Activated CD4-positive, alpha-beta memory T cell treated with anti-CD3 and anti-CD28 coated beads for 36 hours (primary cell): ENCODE results near the gene GNG13. TPM values are rescaled to one million over a fixed set of nuclear protein-coding genes. Genes with fewer than 3 reads are reported as not detected.
"Not testable (repeated sequence)": the region's sequence is repeated elsewhere in the genome, so short reads cannot be mapped to it uniquely, and the experiment has no call there.

Experiments
- CTCF ChIA-PET: fragments of 350-600 bp; sonication (Branson Sonifier 250); formaldehyde crosslinking; loops from one replicate; lab custom pipeline; 2021; ENCODE audit warnings: antibody characterized with exemption, inconsistent platforms; lab: Charles Lee
- POLR2A ChIA-PET: fragments of 350-600 bp; sonication (Branson Sonifier 250); formaldehyde crosslinking; loops from one replicate; lab custom pipeline; 2021; ENCODE audit warnings: antibody characterized with exemption; lab: Charles Lee
- DNase-seq: peaks from one replicate; pipeline ENCODE4 v3.0.0-alpha.2; 2020
- H3K27ac Mint-ChIP-seq: one replicate; pipeline ENCODE4 v1.8.0; 2021; ENCODE audit warnings: mixed read lengths
- H3K27me3 Mint-ChIP-seq: one replicate; pipeline ENCODE4 v1.8.0; 2021; ENCODE audit warnings: mixed read lengths
- H3K36me3 Mint-ChIP-seq: one replicate; pipeline ENCODE4 v1.8.0; 2021; ENCODE audit warnings: mixed read lengths
- H3K4me1 Mint-ChIP-seq: one replicate; pipeline ENCODE4 v1.8.0; 2021; ENCODE audit warnings: low read depth, mixed read lengths
- H3K4me3 Mint-ChIP-seq: one replicate; pipeline ENCODE4 v1.8.0; 2021; ENCODE audit warnings: mild to moderate bottlenecking, mixed read lengths
- H3K9me3 Mint-ChIP-seq: one replicate; pipeline ENCODE4 v1.8.0; 2021; ENCODE audit warnings: mixed read lengths
- intact Hi-C: fragments of 100-400 bp; cut with micrococcal nuclease; formaldehyde crosslinking; loops from one replicate; pipeline ENCODE4 v1.15.1; 2023
- total RNA-seq, 2 experiments: library from RNA; stranded (reverse); gene quantifications; one replicate each; pipeline ENCODE4 v1.2.3, GENCODE V29; 2021

Gene GNG13
- total RNA-seq, 2 experiments from 2014 or later = not detected

DNA sequence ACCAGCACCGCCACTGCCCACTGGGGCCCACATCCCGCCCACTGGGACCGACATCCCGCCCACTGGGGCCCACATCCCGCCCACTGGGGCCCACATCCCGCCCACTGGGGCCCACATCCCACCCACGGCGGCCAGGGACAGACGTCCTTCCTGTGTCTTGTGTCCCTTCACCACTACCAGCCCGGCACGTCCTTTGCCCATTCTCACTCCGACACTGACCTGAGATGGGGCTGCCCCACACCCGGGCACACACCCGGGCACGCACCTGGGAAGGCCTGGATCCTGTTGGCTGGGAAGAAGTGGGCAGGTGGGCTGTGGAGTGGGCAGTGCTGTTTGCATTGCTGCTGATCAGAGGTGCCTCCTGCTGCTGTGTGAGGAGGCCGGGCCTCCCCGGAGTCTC, 28.4 kb upstream of the GNG13 start:
- H3K36me3 Mint-ChIP-seq = no peaks in the 10 kb centered on the region
- H3K4me3 Mint-ChIP-seq = no peak overlapping the region
- ChIA-PET CTCF (no interaction called here), POLR2A (no interaction called here)
- intact Hi-C loops = no loop called here
- no peaks in the 10 kb centered on the region for H3K4me1 Mint-ChIP-seq
- no peak for DNase-seq
- no peak overlapping the region for H3K27ac Mint-ChIP-seq
- H3K9me3 Mint-ChIP-seq = no peaks in the 10 kb centered on the region
- no peaks in the 10 kb centered on the region for H3K27me3 Mint-ChIP-seq

GRCh38 chr16:827513-827912, 27.0 kb upstream of the GNG13 start:
- DNase-seq = no peak
- H3K36me3 Mint-ChIP-seq = no peaks in the 10 kb centered on the region
- H3K9me3 Mint-ChIP-seq = no peaks in the 10 kb centered on the region
- H3K4me1 Mint-ChIP-seq = no peaks in the 10 kb centered on the region
- no peak overlapping the region for H3K4me3 Mint-ChIP-seq
- ChIA-PET CTCF (no interaction called here), POLR2A (no interaction called here)
- H3K27ac Mint-ChIP-seq = no peak overlapping the region
- H3K27me3 Mint-ChIP-seq = no peaks in the 10 kb centered on the region
- intact Hi-C loops = no loop called here

DNA sequence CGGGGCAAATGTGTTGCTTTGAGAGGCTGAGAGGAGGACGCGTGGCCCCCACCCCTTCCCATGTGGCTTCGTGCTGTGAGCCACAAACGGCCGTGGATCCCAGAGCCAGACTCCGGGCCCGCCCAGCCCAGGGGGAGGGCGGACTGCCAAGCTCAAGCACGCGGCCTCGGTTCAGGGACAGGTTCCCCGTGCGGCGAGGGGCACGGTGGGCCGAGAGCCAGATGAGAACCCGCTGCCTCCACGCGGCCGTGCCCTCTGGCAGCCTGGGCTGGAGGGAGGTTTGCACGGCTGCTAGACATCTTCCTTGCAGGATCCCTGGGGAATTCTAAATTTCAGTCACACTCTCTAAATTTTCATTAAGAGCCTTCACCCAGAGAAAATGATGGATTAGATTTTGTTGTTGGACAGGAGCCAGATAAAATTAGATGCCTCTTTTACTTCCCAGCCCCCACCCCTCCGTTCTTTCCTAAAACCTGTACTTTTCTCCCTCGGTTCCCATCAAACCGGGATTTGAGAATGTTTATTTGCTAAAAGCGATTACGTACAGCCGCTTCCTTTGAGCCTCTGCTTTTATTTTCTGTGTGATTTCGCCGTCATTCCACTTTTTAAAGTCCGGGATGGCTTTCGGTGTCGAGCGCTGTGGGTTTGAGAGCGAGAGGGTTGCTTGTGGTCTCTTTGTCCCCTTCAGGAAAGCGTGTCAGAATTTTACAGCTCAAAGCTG, 25.0 kb upstream of the GNG13 start:
- CTCF ChIA-PET = no interaction called here
- H3K27ac Mint-ChIP-seq = no peak overlapping the region
- intact Hi-C loops = no loop called here

GRCh38 chr16:824601-825000, 24.1 kb upstream of the GNG13 start:
- no peaks in the 10 kb centered on the region for H3K9me3 Mint-ChIP-seq
- intact Hi-C loops = no loop called here
- peaks cover 5% of the 10 kb centered on the region for H3K4me1 Mint-ChIP-seq
- no peak for DNase-seq
- H3K27me3 Mint-ChIP-seq = peaks cover 6% of the 10 kb centered on the region
- ChIA-PET POLR2A (no interaction called here), CTCF (no interaction called here)
- no peak overlapping the region for H3K4me3 Mint-ChIP-seq
- no peaks in the 10 kb centered on the region for H3K36me3 Mint-ChIP-seq
- no peak overlapping the region for H3K27ac Mint-ChIP-seq

More for the DNA sequence above, 25.0 kb upstream of the GNG13 start:
- H3K4me1 Mint-ChIP-seq = no peaks in the 10 kb centered on the region
- H3K9me3 Mint-ChIP-seq = no peaks in the 10 kb centered on the region
- DNase-seq = no peak
- POLR2A ChIA-PET = no interaction called here
- peaks cover 5% of the 10 kb centered on the region for H3K27me3 Mint-ChIP-seq
- no peak overlapping the region for H3K4me3 Mint-ChIP-seq
- no peaks in the 10 kb centered on the region for H3K36me3 Mint-ChIP-seq

DNA sequence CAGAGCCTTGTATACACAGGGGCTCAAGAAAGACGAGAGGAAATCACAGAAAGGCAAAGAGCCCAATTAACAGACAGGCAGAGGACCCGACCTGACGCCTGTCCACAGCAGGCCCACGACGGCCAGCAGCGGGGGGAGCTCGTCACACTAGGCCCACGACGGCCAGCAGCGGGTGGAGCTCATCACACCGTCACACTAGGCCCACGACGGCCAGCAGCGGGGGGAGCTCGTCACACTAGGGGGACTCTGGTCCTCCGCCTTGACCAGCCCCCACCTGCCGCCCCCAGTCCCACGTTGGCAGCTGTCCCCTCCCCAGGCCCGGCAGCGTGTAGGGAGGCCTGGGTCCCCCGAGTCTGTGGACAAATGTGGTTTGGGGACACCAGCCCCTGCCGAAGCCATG, 23.7 kb upstream of the GNG13 start:
- Mint-ChIP-seq H3K9me3 (no peaks in the 10 kb centered on the region), H3K4me1 (peaks cover 9% of the 10 kb centered on the region), H3K27me3 (peaks cover 6% of the 10 kb centered on the region), H3K4me3 (no peak overlapping the region), H3K36me3 (no peaks in the 10 kb centered on the region), H3K27ac (no peak overlapping the region)
- no peak for DNase-seq
- intact Hi-C loops = no loop called here
- CTCF ChIA-PET = no interaction called here
- POLR2A ChIA-PET = no interaction called here

- ChIA-PET POLR2A (no interaction called here), CTCF (no interaction called here)
- intact Hi-C loops = no loop called here
- Mint-ChIP-seq H3K4me1 (peaks cover 10% of the 10 kb centered on the region), H3K27ac (no peak overlapping the region), H3K4me3 (no peak overlapping the region), H3K36me3 (no peaks in the 10 kb centered on the region), H3K27me3 (peaks cover 6% of the 10 kb centered on the region), H3K9me3 (no peaks in the 10 kb centered on the region)
- DNase-seq = no peak
Observed at GRCh38 chr16:822909-823297, 22.4 kb upstream of the GNG13 start.

GRCh38 chr16:822174-822908, 21.8 kb upstream of the GNG13 start:
- Mint-ChIP-seq H3K36me3 (no peaks in the 10 kb centered on the region), H3K27ac (no peak overlapping the region), H3K4me3 (no peak overlapping the region), H3K4me1 (peaks cover 10% of the 10 kb centered on the region), H3K9me3 (no peaks in the 10 kb centered on the region), H3K27me3 (peaks cover 6% of the 10 kb centered on the region)
- ChIA-PET CTCF (no interaction called here), POLR2A (no interaction called here)
- intact Hi-C loops = no loop called here
- DNase-seq = no peak

DNA sequence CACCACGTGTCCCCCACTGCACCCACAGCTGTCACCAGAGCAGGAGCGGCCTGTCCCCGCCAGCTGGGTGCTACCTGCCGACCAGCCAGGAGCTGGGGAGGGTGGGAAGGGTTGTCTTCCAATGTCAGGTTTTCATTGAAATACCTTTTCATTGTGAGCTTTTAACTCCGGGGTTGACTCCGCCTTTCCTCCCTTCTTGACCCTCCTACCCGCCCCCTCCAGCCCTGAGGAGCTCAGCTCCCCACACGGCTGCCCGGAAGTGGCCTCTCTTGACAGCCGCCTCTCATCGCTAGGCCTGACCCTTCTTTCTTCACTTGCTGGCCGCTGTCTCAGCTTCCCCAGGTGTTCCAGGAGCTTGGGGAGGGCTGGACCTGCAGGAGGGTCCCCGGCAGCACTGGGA, 21.2 kb upstream of the GNG13 start:
- intact Hi-C loops = no loop called here
- no peak overlapping the region for H3K27ac Mint-ChIP-seq
- DNase-seq = no peak
- H3K4me3 Mint-ChIP-seq = no peak overlapping the region
- POLR2A ChIA-PET = no interaction called here
- no peaks in the 10 kb centered on the region for H3K9me3 Mint-ChIP-seq
- H3K4me1 Mint-ChIP-seq = peaks cover 10% of the 10 kb centered on the region
- peaks cover 8% of the 10 kb centered on the region for H3K27me3 Mint-ChIP-seq
- CTCF ChIA-PET = no interaction called here
- H3K36me3 Mint-ChIP-seq = no peaks in the 10 kb centered on the region

- DNase-seq = no peak
- H3K9me3 Mint-ChIP-seq = no peaks in the 10 kb centered on the region
- POLR2A ChIA-PET = interaction anchor here (0.6 kb wide), 1 partner anchor 32 kb away, joined by 5 read pairs; no protein-coding TSS in a partner anchor
- intact Hi-C loops = no loop called here
- peaks cover 10% of the 10 kb centered on the region for H3K4me1 Mint-ChIP-seq
- no peak overlapping the region for H3K27ac Mint-ChIP-seq
- no peaks in the 10 kb centered on the region for H3K36me3 Mint-ChIP-seq
- CTCF ChIA-PET = interaction anchor here (0.6 to 1.6 kb wide), 2 partner anchors 160 to 237 kb away, joined by 3 to 6 read pairs; no protein-coding TSS in a partner anchor
- H3K4me3 Mint-ChIP-seq = no peak overlapping the region
- H3K27me3 Mint-ChIP-seq = peaks cover 9% of the 10 kb centered on the region
Observed at GRCh38 chr16:820748-821147, 20.2 kb upstream of the GNG13 start.

- H3K9me3 Mint-ChIP-seq, H3K27ac Mint-ChIP-seq, H3K4me1 Mint-ChIP-seq, POLR2A ChIA-PET, H3K36me3 Mint-ChIP-seq, H3K4me3 Mint-ChIP-seq, DNase-seq, H3K27me3 Mint-ChIP-seq, intact Hi-C loops: not testable (repeated sequence)
- CTCF ChIA-PET = interaction anchor here (1.6 kb wide), 1 partner anchor 237 kb away, joined by 6 read pairs; no protein-coding TSS in a partner anchor
Observed at GRCh38 chr16:820044-820408, 19.5 kb upstream of the GNG13 start.

DNA sequence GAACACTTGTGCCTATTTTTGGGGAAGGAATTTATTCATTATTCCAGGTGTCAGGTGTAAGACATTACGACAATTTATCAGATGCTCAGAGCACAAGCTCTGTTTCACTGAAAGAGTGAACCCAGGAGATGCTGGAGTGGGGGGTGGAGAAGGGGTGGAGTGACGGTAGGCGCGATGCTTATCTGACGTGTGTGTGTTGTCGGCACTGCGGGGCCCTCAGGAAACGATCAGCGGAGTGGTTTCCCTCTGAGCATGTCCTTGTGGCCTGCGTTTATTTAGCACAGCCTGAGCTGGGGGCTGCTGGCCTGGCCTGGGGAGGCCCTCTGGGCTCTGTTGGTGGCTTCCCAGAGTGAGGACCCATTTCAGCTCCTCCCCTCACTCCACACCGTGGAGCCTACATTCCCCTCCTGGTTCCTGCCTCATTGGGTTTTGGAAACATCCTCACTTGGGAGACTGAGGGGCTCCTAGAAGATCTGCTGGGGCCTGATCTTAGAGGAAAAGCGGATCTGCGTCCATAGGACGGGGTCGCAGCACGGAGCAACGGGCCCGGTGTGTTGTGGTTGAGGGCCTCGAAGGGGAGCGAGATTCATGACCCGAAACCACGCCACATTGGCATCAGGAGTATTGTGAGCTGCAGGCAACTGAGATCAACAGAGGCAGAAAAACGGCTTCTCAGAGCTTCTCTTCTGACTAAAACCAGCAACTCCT, 19.0 kb upstream of the GNG13 start:
- Mint-ChIP-seq H3K4me1 (peaks cover 10% of the 10 kb centered on the region), H3K9me3 (no peaks in the 10 kb centered on the region), H3K27me3 (peaks cover 13% of the 10 kb centered on the region), H3K4me3 (no peak overlapping the region), H3K27ac (no peak overlapping the region), H3K36me3 (no peaks in the 10 kb centered on the region)
- DNase-seq = peak; percentile 49
- POLR2A ChIA-PET = no interaction called here
- intact Hi-C loops = loop anchor here (5.0 kb wide), 1 partner anchor 238 kb away; no protein-coding TSS in a partner anchor
- CTCF ChIA-PET = interaction anchor here (1.6 kb wide), 1 partner anchor 238 kb away, joined by 6 read pairs; no protein-coding TSS in a partner anchor

GRCh38 chr16:818592-818991, 18.1 kb upstream of the GNG13 start:
- no peaks in the 10 kb centered on the region for H3K9me3 Mint-ChIP-seq
- H3K27me3 Mint-ChIP-seq = peaks cover 17% of the 10 kb centered on the region
- intact Hi-C loops = loop anchor here (5.0 kb wide), 1 partner anchor 239 kb away; no protein-coding TSS in a partner anchor
- peaks cover 10% of the 10 kb centered on the region for H3K4me1 Mint-ChIP-seq
- H3K27ac Mint-ChIP-seq = no peak overlapping the region
- CTCF ChIA-PET = no interaction called here
- POLR2A ChIA-PET = no interaction called here
- H3K4me3 Mint-ChIP-seq = no peak overlapping the region
- DNase-seq = no peak
- H3K36me3 Mint-ChIP-seq = no peaks in the 10 kb centered on the region
